HepG2 (cell line): ENCODE data around the gene ALOX5. TPM values are rescaled to one million over a fixed set of nuclear protein-coding genes. Genes with fewer than 3 reads are reported as not detected.
A peak's percentile ranks its signal among the peaks of the same experiment; 100 is the strongest.

ENCODE experiments used
- CEBPG ChIP-seq: IDR thresholded peaks from 2 replicates; pipeline ENCODE4 v1.6.1; 2016
- CREB3 ChIP-seq: sonication (generic); formaldehyde crosslinking; IDR thresholded peaks from 2 replicates; pipeline ENCODE4 v1.5.0; 2020; ENCODE audit warnings: missing genetic modification reagents
- CTCF ChIP-seq: sonication (generic); formaldehyde crosslinking; IDR thresholded peaks from 2 replicates; pipeline ENCODE4 v1.5.0; 2020; ENCODE audit warnings: mild to moderate bottlenecking, missing genetic modification reagents, moderate library complexity
- ESRRA ChIP-seq: sonication (generic); formaldehyde crosslinking; IDR thresholded peaks from 2 replicates; pipeline ENCODE4 v1.5.1; 2020; ENCODE audit warnings: mild to moderate bottlenecking, low read depth, missing genetic modification reagents
- FOXA3 ChIP-seq: IDR thresholded peaks from 2 replicates; pipeline ENCODE4 v1.6.1; 2016; ENCODE audit warnings: missing genetic modification reagents, missing compliant biosample characterization
- FOXO1 ChIP-seq: sonication (generic); formaldehyde crosslinking; IDR thresholded peaks from 2 replicates; pipeline ENCODE4 v1.4.0; 2020; ENCODE audit warnings: missing genetic modification reagents
- HMG20A ChIP-seq: IDR thresholded peaks from 2 replicates; pipeline ENCODE4 v1.6.1; 2016; ENCODE audit warnings: borderline replicate concordance
- HMG20B ChIP-seq: conservative IDR thresholded peaks from 2 replicates; pipeline ENCODE4 v1.6.1; 2016; ENCODE audit warnings: missing genetic modification reagents, missing compliant biosample characterization
- HNRNPLL ChIP-seq: fragments of 200-400 bp; formaldehyde crosslinking; IDR thresholded peaks from 2 replicates; pipeline ENCODE4 v1.6.1; 2017; ENCODE audit warnings: mild to moderate bottlenecking, low read depth, low read length; ENCODE audit not compliant: poor library complexity, severe bottlenecking
- IKZF4 ChIP-seq: sonication (generic); formaldehyde crosslinking; IDR thresholded peaks from 2 replicates; pipeline ENCODE4 v1.5.1; 2020; ENCODE audit warnings: borderline replicate concordance, mild to moderate bottlenecking, low read depth, missing genetic modification reagents; ENCODE audit errors: not compliant biosample characterization
- IRX3 ChIP-seq: sonication (generic); formaldehyde crosslinking; IDR thresholded peaks from 2 replicates; pipeline ENCODE4 v1.8.1; 2023; ENCODE audit warnings: mild to moderate bottlenecking, low read depth, missing genetic modification reagents, borderline replicate concordance
- KAT8 ChIP-seq: IDR thresholded peaks from 2 replicates; pipeline ENCODE4 v1.6.1; 2016; ENCODE audit warnings: missing genetic modification reagents, missing compliant biosample characterization
- KLF15 ChIP-seq: sonication (generic); formaldehyde crosslinking; IDR thresholded peaks from 2 replicates; pipeline ENCODE4 v1.8.1; 2023; ENCODE audit warnings: borderline replicate concordance, mild to moderate bottlenecking, inconsistent platforms, missing genetic modification reagents, mixed read lengths
- KMT2A ChIP-seq: sonication (generic); formaldehyde crosslinking; IDR thresholded peaks from 2 replicates; pipeline ENCODE4 v1.4.0; 2020; ENCODE audit warnings: missing genetic modification reagents
- NPAS2 ChIP-seq: sonication (generic); formaldehyde crosslinking; IDR thresholded peaks from 2 replicates; pipeline ENCODE4 v1.8.0; 2022; ENCODE audit warnings: mild to moderate bottlenecking, missing genetic modification reagents, borderline replicate concordance
- PREB ChIP-seq: sonication (generic); formaldehyde crosslinking; IDR thresholded peaks from 2 replicates; pipeline ENCODE4 v1.4.0; 2020; ENCODE audit warnings: missing genetic modification reagents
- THAP11 ChIP-seq: IDR thresholded peaks from 2 replicates; pipeline ENCODE4 v1.6.1; 2016; ENCODE audit warnings: missing biosample characterization, missing genetic modification reagents
- THAP8 ChIP-seq: sonication (generic); formaldehyde crosslinking; IDR thresholded peaks from 2 replicates; pipeline ENCODE4 v1.5.1; 2020; ENCODE audit warnings: missing genetic modification reagents, mild to moderate bottlenecking, borderline replicate concordance
- ZNF281 ChIP-seq: sonication (generic); formaldehyde crosslinking; IDR thresholded peaks from 2 replicates; pipeline ENCODE4 v1.4.0; 2020; ENCODE audit warnings: missing genetic modification reagents, borderline replicate concordance
- ZNF34 ChIP-seq: sonication (generic); formaldehyde crosslinking; IDR thresholded peaks from 2 replicates; pipeline ENCODE4 v1.4.0; 2020; ENCODE audit warnings: mild to moderate bottlenecking, missing genetic modification reagents, borderline replicate concordance
- ZNF556 ChIP-seq: sonication (generic); formaldehyde crosslinking; IDR thresholded peaks from 2 replicates; pipeline ENCODE4 v1.4.0; 2020; ENCODE audit warnings: mild to moderate bottlenecking, missing genetic modification reagents, borderline replicate concordance
- ZSCAN20 ChIP-seq: sonication (generic); formaldehyde crosslinking; IDR thresholded peaks from 2 replicates; pipeline ENCODE4 v1.4.0; 2020; ENCODE audit warnings: missing genetic modification reagents, mild to moderate bottlenecking, borderline replicate concordance
- polyA plus RNA-seq, 8 experiments: library from polyadenylated mRNA; depleted of rRNA in 3 of 8; stranded (reverse) in 7 of 8; unstranded in 1 of 8; fragments of >200 nt; fragmentation: Illumina TruSeq in 4 of 8; extraction: Trizol in 4 of 8; gene quantifications; 2 replicates each; pipeline versions ENCODE4 v1.2.1 to v1.2.3, GENCODE V29; 2011 to 2016; ENCODE audit warnings: low read depth in 4 of 8, missing spikeins in 1 of 8, mixed read lengths in 1 of 8; ENCODE audit not compliant: insufficient read depth in 1 of 8
- total RNA-seq, 5 experiments: library from RNA; depleted of rRNA; stranded (reverse); fragments of >200 nt; fragmentation: Illumina TruSeq; extraction: Trizol; gene quantifications; 2 replicates each; pipeline ENCODE4 v1.2.3, GENCODE V29; 2016; ENCODE audit warnings: low read depth in 1 of 5

ALOX5 gene
- total and polyA plus RNA-seq, 2 of the 13 experiments (the other 11 are each of a cell fraction or from before 2014, with no cell fraction given), result 0.04 TPM; not detected in 1

- TF ChIP-seq THAP11 (CRISPR knock-in tag) (peak; percentile 40; the same call in 1 of the 2 replicates), ESRRA (CRISPR knock-in tag) (no peak), ZNF34 (no peak), HMG20A (peak; percentile 74; the same call in 1 of the 2 replicates), ZNF556 (CRISPR knock-in tag) (no peak), ZSCAN20 (CRISPR knock-in tag) (no peak), HMG20B (CRISPR knock-in tag) (peak; percentile 90), CREB3 (CRISPR knock-in tag) (no peak), CTCF (CRISPR knock-in tag) (no peak), FOXO1 (CRISPR knock-in tag) (peak; percentile 67; the same call in 1 of the 2 replicates), KAT8 (CRISPR knock-in tag) (peak; percentile 43; the same call in 1 of the 2 replicates), IKZF4 (CRISPR knock-in tag) (no peak), KLF15 (CRISPR knock-in tag) (no peak), FOXA3 (CRISPR knock-in tag) (peak; percentile 95), PREB (CRISPR knock-in tag) (no peak), IRX3 (no peak), NPAS2 (CRISPR knock-in tag) (no peak), ZNF281 (CRISPR knock-in tag) (no peak), CEBPG (CRISPR knock-in tag) (peak; percentile 78), THAP8 (CRISPR knock-in tag) (no peak), HNRNPLL (no peak), KMT2A (CRISPR knock-in tag) (peak; percentile 54; the same call in 1 of the 2 replicates)
Observed at GRCh38 chr10:45470098-45471012, 96.3 kb downstream of the ALOX5 start (continued).
